Vagina (tissue), 2 donors: ENCODE data around the gene WNT9B.

Source experiments
- CTCF ChIP-seq, 3 experiments: fragments of 450-650 bp in 2 of 3; fragments of 200-600 bp in 1 of 3; sonication (generic) in 1 of 3; IDR thresholded peaks; one replicate each; pipeline ENCODE4 v1.5.1; 2017 to 2019; ENCODE audit warnings: antibody characterized with exemption in 3 of 3, mild to moderate bottlenecking in 2 of 3, moderate library complexity in 2 of 3
- POLR2A ChIP-seq, 2 donors: fragments of 450-650 bp; IDR thresholded peaks; one replicate each; pipeline ENCODE4 v1.6.1; 2017; ENCODE audit warnings: antibody characterized with exemption in 2 of 2, mild to moderate bottlenecking in 2 of 2, moderate library complexity in 2 of 2
- POLR2AphosphoS5 ChIP-seq, 2 donors: sonication (generic); formaldehyde crosslinking; IDR thresholded peaks; one replicate each; pipeline ENCODE4 v1.9.0; 2017; ENCODE audit warnings: antibody characterized with exemption in 2 of 2, mild to moderate bottlenecking in 2 of 2, low read depth in 1 of 2; ENCODE audit not compliant: insufficient read depth in 1 of 2

- TF ChIP-seq POLR2A (IDR thresholded peaks at IDR 0.05) (no peak), CTCF (IDR thresholded peaks at IDR 0.05) (no peak), POLR2AphosphoS5 (IDR thresholded peaks at IDR 0.05; ENCODE audit: insufficient read depth in 1 of 2, low read depth in 1 of 2) (no peak)
Measured at GRCh38 chr17:46821482-46822387, 29.6 kb upstream of the WNT9B start.
